Measurements from ENCODE around the gene DAPK2.

Gene DAPK2

DNA sequence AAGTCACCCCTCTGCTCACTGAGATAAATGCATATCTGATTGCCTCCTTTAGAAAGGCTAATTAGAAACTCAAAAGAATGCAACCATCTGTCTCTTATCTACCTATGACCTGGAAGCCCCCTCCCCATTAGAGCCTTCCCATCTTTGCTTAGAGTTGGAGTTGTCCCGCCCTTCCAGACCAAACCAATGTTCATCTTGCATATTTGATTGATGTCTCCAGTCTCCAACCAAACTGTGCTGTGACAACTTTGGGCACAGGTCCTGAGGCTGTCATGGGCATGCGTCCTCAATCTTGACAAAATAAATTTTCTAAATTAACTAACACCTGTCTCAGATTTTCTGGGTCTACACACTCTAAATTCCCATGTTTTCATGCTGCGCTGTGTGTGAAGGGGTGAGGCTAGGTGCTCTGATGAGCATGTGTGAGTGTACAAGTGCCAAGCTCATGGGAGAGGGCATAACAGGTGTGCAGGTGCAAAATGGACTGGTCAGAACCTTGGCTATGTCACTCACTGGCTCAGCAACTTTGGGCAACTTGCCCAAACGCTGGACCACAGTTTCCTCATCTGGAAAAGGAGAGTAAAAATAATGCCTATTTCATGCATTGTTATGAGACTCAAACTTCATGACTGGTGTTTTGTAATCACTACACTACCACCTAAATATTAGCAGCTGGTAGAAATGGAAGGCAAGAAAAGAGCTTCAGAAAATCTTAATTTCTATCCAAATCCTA, 7.2 kb downstream of the DAPK2 start (continued):
- TF ChIP-seq CREB5 (CRISPR knock-in tag; IDR thresholded peaks at IDR 0.05; ENCODE audit: low read depth) (no peak), ISL1 (CRISPR knock-in tag; IDR thresholded peaks at IDR 0.05) (no peak), TOX (CRISPR knock-in tag; IDR thresholded peaks at IDR 0.05; ENCODE audit: borderline replicate concordance) (no peak), CSDC2 (CRISPR knock-in tag; IDR thresholded peaks at IDR 0.05) (no peak), ESRRG (CRISPR knock-in tag; IDR thresholded peaks at IDR 0.05) (no peak), ZFP30 (CRISPR knock-in tag; IDR thresholded peaks at IDR 0.05) (no peak), ZNF8 (CRISPR knock-in tag; IDR thresholded peaks at IDR 0.05) (no peak), OSR1 (CRISPR knock-in tag; IDR thresholded peaks at IDR 0.05) (no peak)

DNA sequence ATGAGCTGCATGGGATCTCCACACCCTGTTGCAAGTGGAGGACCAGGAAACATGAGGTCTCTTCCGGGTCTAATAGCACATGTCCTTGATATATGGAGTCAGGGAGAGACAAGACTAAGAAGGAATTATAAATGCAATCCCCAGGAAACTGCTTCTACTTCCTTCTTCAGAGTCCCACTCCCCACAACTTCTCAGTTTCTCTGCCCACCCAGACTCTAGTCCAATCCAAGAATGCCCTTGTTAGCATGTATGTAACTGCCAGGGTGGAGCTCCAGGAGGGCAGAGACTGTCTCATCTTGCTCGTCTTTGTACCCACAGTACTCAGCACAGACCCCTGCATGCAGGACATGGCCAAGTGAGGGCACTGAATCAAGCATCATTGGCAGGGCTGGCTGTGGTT, 8.3 kb downstream of the DAPK2 start:
- ATAC-seq: no peak

More for the DNA sequence above, 8.3 kb downstream of the DAPK2 start:
- TF ChIP-seq GLIS3 (CRISPR knock-in tag; IDR thresholded peaks at IDR 0.05) (no peak), ISL1 (CRISPR knock-in tag; IDR thresholded peaks at IDR 0.05) (no peak), PPARA (CRISPR knock-in tag; IDR thresholded peaks at IDR 0.05; ENCODE audit: borderline replicate concordance) (no peak), BACH2 (CRISPR knock-in tag; IDR thresholded peaks at IDR 0.05; ENCODE audit: borderline replicate concordance) (no peak), CSDC2 (CRISPR knock-in tag; IDR thresholded peaks at IDR 0.05) (no peak), RARB (CRISPR knock-in tag; IDR thresholded peaks at IDR 0.05) (no peak), ESRRG (CRISPR knock-in tag; IDR thresholded peaks at IDR 0.05) (no peak), TSHZ2 (CRISPR knock-in tag; IDR thresholded peaks at IDR 0.05) (no peak), ZFP3 (CRISPR knock-in tag; IDR thresholded peaks at IDR 0.05) (no peak), ZNF565 (CRISPR knock-in tag; conservative IDR thresholded peaks at IDR 0.05; ENCODE audit: low read depth) (no peak), CREB5 (CRISPR knock-in tag; IDR thresholded peaks at IDR 0.05; ENCODE audit: low read depth) (no peak), ZC3H10 (CRISPR knock-in tag; IDR thresholded peaks at IDR 0.05) (no peak), SNAI2 (CRISPR knock-in tag; IDR thresholded peaks at IDR 0.05) (no peak), TOX (CRISPR knock-in tag; IDR thresholded peaks at IDR 0.05; ENCODE audit: borderline replicate concordance) (no peak), TCF4 (CRISPR knock-in tag; IDR thresholded peaks at IDR 0.05; ENCODE audit: borderline replicate concordance) (no peak), ARNTL (CRISPR knock-in tag; IDR thresholded peaks at IDR 0.05; ENCODE audit: borderline replicate concordance, low read depth) (no peak), ZNF8 (CRISPR knock-in tag; IDR thresholded peaks at IDR 0.05) (no peak)
- TF ChIP-seq, protein P1, sequence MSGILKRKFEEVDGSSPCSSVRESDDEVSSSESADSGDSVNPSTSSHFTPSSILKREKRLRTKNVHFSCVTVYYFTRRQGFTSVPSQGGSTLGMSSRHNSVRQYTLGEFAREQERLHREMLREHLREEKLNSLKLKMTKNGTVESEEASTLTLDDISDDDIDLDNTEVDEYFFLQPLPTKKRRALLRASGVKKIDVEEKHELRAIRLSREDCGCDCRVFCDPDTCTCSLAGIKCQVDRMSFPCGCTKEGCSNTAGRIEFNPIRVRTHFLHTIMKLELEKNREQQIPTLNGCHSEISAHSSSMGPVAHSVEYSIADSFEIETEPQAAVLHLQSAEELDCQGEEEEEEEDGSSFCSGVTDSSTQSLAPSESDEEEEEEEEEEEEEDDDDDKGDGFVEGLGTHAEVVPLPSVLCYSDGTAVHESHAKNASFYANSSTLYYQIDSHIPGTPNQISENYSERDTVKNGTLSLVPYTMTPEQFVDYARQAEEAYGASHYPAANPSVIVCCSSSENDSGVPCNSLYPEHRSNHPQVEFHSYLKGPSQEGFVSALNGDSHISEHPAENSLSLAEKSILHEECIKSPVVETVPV (CRISPR knock-in tag; IDR thresholded peaks at IDR 0.05): no peak
- TF ChIP-seq, protein P2, sequence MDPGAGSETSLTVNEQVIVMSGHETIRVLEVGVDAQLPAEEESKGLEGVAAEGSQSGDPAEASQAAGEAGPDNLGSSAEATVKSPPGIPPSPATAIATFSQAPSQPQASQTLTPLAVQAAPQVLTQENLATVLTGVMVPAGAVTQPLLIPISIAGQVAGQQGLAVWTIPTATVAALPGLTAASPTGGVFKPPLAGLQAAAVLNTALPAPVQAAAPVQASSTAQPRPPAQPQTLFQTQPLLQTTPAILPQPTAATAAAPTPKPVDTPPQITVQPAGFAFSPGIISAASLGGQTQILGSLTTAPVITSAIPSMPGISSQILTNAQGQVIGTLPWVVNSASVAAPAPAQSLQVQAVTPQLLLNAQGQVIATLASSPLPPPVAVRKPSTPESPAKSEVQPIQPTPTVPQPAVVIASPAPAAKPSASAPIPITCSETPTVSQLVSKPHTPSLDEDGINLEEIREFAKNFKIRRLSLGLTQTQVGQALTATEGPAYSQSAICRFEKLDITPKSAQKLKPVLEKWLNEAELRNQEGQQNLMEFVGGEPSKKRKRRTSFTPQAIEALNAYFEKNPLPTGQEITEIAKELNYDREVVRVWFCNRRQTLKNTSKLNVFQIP (CRISPR knock-in tag; IDR thresholded peaks at IDR 0.05; ENCODE audit: borderline replicate concordance, low read depth): no peak
